DOHH2 (cell line): ENCODE results near the gene RPUSD3.

ENCODE experiments used
- H3F3A ChIP-seq: fragments of 200-600 bp; sonication (generic), shearing (Covaris generic); 2 replicates; pipeline ENCODE4 v1.6.0; 2016; ENCODE audit warnings: antibody characterized with exemption, mild to moderate bottlenecking; ENCODE audit not compliant: control insufficient read depth, insufficient read depth
- H3K27ac ChIP-seq: fragments of 200-600 bp; sonication (generic); 2 replicates; pipeline ENCODE4 v1.5.1; 2014; ENCODE audit warnings: low read depth, mild to moderate bottlenecking, low read length, moderate library complexity
- H3K27me3 ChIP-seq: fragments of 200-600 bp; sonication (generic); 2 replicates; pipeline ENCODE4 v1.6.1; 2014; ENCODE audit warnings: mild to moderate bottlenecking, low read length, mixed read lengths; ENCODE audit not compliant: control insufficient read depth
- H3K36me3 ChIP-seq: fragments of 200-600 bp; sonication (generic); 2 replicates; pipeline ENCODE4 v1.6.1; 2014; ENCODE audit warnings: mild to moderate bottlenecking, low read length, moderate library complexity, mixed read lengths; ENCODE audit not compliant: control insufficient read depth
- H3K4me1 ChIP-seq: fragments of 200-600 bp; sonication (generic); 2 replicates; pipeline ENCODE4 v1.6.1; 2014; ENCODE audit warnings: mild to moderate bottlenecking, low read length, mixed read lengths; ENCODE audit not compliant: control insufficient read depth
- H3K4me2 ChIP-seq: fragments of 200-600 bp; sonication (generic); 2 replicates; pipeline ENCODE4 v1.6.0; 2014; ENCODE audit warnings: mild to moderate bottlenecking, low read length, moderate library complexity
- H3K4me3 ChIP-seq: fragments of 200-600 bp; sonication (generic); 2 replicates; pipeline ENCODE4 v1.5.1; 2014; ENCODE audit warnings: mild to moderate bottlenecking, low read length, mixed read lengths
- H3K79me2 ChIP-seq: fragments of 200-600 bp; sonication (generic); 2 replicates; pipeline ENCODE4 v1.6.1; 2014; ENCODE audit warnings: mild to moderate bottlenecking, low read length, mixed read lengths; ENCODE audit not compliant: control insufficient read depth
- H3K9me2 ChIP-seq: fragments of 200-600 bp; sonication (generic); replicated peaks from 2 replicates; pipeline ENCODE4 v1.6.1; 2014; ENCODE audit warnings: mild to moderate bottlenecking, low read length, mixed read lengths; ENCODE audit not compliant: control insufficient read depth
- H3K9me3 ChIP-seq: fragments of 200-600 bp; sonication (generic); 2 replicates; pipeline ENCODE4 v1.6.1; 2014; ENCODE audit warnings: antibody characterized with exemption, low read length, mixed read lengths; ENCODE audit not compliant: control insufficient read depth, insufficient read depth
- H4K20me1 ChIP-seq: fragments of 200-600 bp; sonication (generic); 2 replicates; pipeline ENCODE4 v1.6.0; 2014; ENCODE audit warnings: low read depth, mild to moderate bottlenecking, antibody characterized with exemption, low read length, moderate library complexity; ENCODE audit not compliant: control insufficient read depth, insufficient read depth
- CTCF ChIP-seq: fragments of 200-600 bp; sonication (generic); IDR thresholded peaks from one replicate; pipeline ENCODE4 v1.5.1; 2014; ENCODE audit warnings: antibody characterized with exemption, mild to moderate bottlenecking, low read depth, low read length; ENCODE audit not compliant: poor library complexity, severe bottlenecking
- EZH2phosphoT487 ChIP-seq: fragments of 200-600 bp; sonication (generic); IDR thresholded peaks from 2 replicates; pipeline ENCODE4 v1.6.1; 2017; ENCODE audit warnings: borderline replicate concordance, mild to moderate bottlenecking, antibody characterized with exemption, low read length, moderate library complexity, mixed read lengths

The RPUSD3 gene

GRCh38 chr3:9886328-9886727, 42.5 kb upstream of the RPUSD3 start:
- TF ChIP-seq CTCF (no peak), EZH2phosphoT487 (no peak)
- Histone ChIP-seq H3F3A (no peaks in the 10 kb centered on the region), H3K4me1 (peaks cover 5% of the 10 kb centered on the region), H3K4me3 (no peak overlapping the region), H3K27ac (no peak overlapping the region), H3K9me3 (no peaks in the 10 kb centered on the region), H3K4me2 (no peak overlapping the region), H3K36me3 (peaks cover 9% of the 10 kb centered on the region; the same call in 1 of the 2 replicates), H3K79me2 (peaks cover 10% of the 10 kb centered on the region), H3K9me2 (no peaks in the 10 kb centered on the region), H4K20me1 (no peaks in the 10 kb centered on the region), H3K27me3 (no peaks in the 10 kb centered on the region)

DNA sequence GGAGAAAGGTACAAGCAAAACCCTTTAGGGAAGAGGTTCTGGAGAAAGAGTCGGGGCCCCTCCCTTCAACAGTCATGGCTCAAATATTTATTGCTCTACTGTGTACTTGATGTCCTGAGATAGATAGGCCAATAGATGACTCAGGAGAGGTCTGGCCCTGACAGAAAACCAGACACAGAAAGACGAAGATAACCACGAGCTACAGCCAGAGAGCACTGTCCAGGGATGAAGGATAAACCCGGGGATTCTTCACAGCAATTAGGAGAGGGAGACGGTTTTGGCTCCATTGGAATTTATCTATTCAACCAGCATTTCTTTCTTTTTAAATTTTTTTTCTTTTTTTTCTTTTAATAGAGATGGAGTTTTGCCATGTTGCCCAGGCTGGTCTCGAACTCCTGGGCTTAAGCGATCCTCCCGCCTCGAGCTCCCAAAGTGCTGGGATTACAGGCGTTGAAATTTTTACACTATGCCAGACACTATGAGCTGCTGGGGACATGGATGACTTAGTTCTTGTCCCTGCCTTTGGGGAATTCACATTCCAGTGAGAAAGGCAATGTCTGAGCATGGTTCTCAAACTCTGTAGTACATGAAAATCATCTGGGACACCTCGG, 40.9 kb upstream of the RPUSD3 start:
- no peaks in the 10 kb centered on the region for H3K36me3 ChIP-seq
- no peaks in the 10 kb centered on the region for H4K20me1 ChIP-seq
- no peak overlapping the region for H3K27ac ChIP-seq
- H3K79me2 ChIP-seq = no peaks in the 10 kb centered on the region
- no peaks in the 10 kb centered on the region for H3K9me2 ChIP-seq
- no peaks in the 10 kb centered on the region for H3K9me3 ChIP-seq
- H3K4me2 ChIP-seq = no peak overlapping the region
- no peak for TF ChIP-seq CTCF
- TF ChIP-seq EZH2phosphoT487 = no peak
- H3K27me3 ChIP-seq = peaks cover 2% of the 10 kb centered on the region; the same call in 1 of the 2 replicates
- H3F3A ChIP-seq = no peaks in the 10 kb centered on the region
- no peaks in the 10 kb centered on the region for H3K4me1 ChIP-seq
- no peak overlapping the region for H3K4me3 ChIP-seq

GRCh38 chr3:9883706-9884554, 40.1 kb upstream of the RPUSD3 start:
- Histone ChIP-seq H3K79me2 (no peaks in the 10 kb centered on the region), H3K9me3 (no peaks in the 10 kb centered on the region), H3K4me2 (no peak overlapping the region), H3K27me3 (peaks cover 5% of the 10 kb centered on the region; the same call in 1 of the 2 replicates), H3K27ac (no peak overlapping the region), H3F3A (no peaks in the 10 kb centered on the region), H4K20me1 (no peaks in the 10 kb centered on the region), H3K36me3 (no peaks in the 10 kb centered on the region), H3K9me2 (no peaks in the 10 kb centered on the region), H3K4me1 (no peaks in the 10 kb centered on the region), H3K4me3 (no peak overlapping the region)
- TF ChIP-seq CTCF = no peak
- TF ChIP-seq EZH2phosphoT487 = no peak
